ENCODE measurements around the gene TEX22.

Gene TEX22

GRCh38 chr14:105450864-105451720, 52.8 kb downstream of the TEX22 start:
- no peak for TF ChIP-seq CTCF (IDR thresholded peaks at IDR 0.05)

GRCh38 chr14:105452963-105453362, 54.6 kb downstream of the TEX22 start:
- no peak for TF ChIP-seq CTCF (IDR thresholded peaks at IDR 0.05)

GRCh38 chr14:105453847-105454246, 55.5 kb downstream of the TEX22 start:
- TF ChIP-seq CTCF (IDR thresholded peaks at IDR 0.05): no peak

- TF ChIP-seq CTCF (IDR thresholded peaks at IDR 0.05): no peak
Observed at GRCh38 chr14:105455086-105455640, 56.8 kb downstream of the TEX22 start.

- no peak for TF ChIP-seq CTCF (IDR thresholded peaks at IDR 0.05)
Observed at GRCh38 chr14:105455766-105456660, 57.7 kb downstream of the TEX22 start.

- no peak for TF ChIP-seq CTCF (IDR thresholded peaks at IDR 0.05)
Observed at GRCh38 chr14:105456736-105457617, 58.6 kb downstream of the TEX22 start.

GRCh38 chr14:105458010-105458409, 59.7 kb downstream of the TEX22 start:
- no peak for TF ChIP-seq CTCF (IDR thresholded peaks at IDR 0.05)
